K562 (cell line): ENCODE results near the gene TAS1R3. TPM values are rescaled to one million over a fixed set of nuclear protein-coding genes. Genes with fewer than 3 reads are reported as not detected.

ENCODE experiments used
- CBX5 ChIP-seq: IDR thresholded peaks from 2 replicates; pipeline ENCODE4 v1.6.1; 2014; ENCODE audit warnings: low read depth, borderline replicate concordance
- COPS2 ChIP-seq: fragments of 450-650 bp; conservative IDR thresholded peaks from 2 replicates; pipeline ENCODE4 v1.6.1; 2016; ENCODE audit warnings: mild to moderate bottlenecking, moderate library complexity
- ESRRA ChIP-seq: fragments of 450-650 bp; IDR thresholded peaks from 2 replicates; pipeline ENCODE4 v1.6.1; 2014; ENCODE audit warnings: low read depth, mild to moderate bottlenecking, moderate library complexity, borderline replicate concordance
- FOXP1 ChIP-seq: sonication (generic); formaldehyde crosslinking; IDR thresholded peaks from 2 replicates; pipeline ENCODE4 v1.8.0; 2022; ENCODE audit warnings: mild to moderate bottlenecking, missing genetic modification reagents
- HDAC3 ChIP-seq: fragments of 450-650 bp; IDR thresholded peaks from 2 replicates; pipeline ENCODE4 v1.6.1; 2018; ENCODE audit warnings: borderline replicate concordance, mild to moderate bottlenecking, moderate library complexity; ENCODE audit not compliant: partially characterized antibody
- HMGN3 ChIP-seq: IDR thresholded peaks from 2 replicates; pipeline ENCODE4 v1.6.1; 2011; ENCODE audit warnings: borderline replicate concordance, low read depth, mild to moderate bottlenecking, mixed read lengths, low read length; ENCODE audit not compliant: insufficient read length; ENCODE audit errors: extremely low read depth
- IRF9 ChIP-seq: fragments of 450-650 bp; IDR thresholded peaks from 2 replicates; pipeline ENCODE4 v1.6.1; 2016; ENCODE audit warnings: missing biosample characterization, missing genetic modification characterization
- NR1H2 ChIP-seq: sonication (generic); formaldehyde crosslinking; IDR thresholded peaks from 2 replicates; pipeline ENCODE4 v1.4.0; 2020; ENCODE audit warnings: mild to moderate bottlenecking, missing genetic modification reagents
- PRPF4 ChIP-seq: fragments of 200-400 bp; formaldehyde crosslinking; IDR thresholded peaks from one replicate; pipeline ENCODE4 v1.6.1; 2017; ENCODE audit warnings: low read length, low read depth, mild to moderate bottlenecking; ENCODE audit not compliant: insufficient read depth, poor library complexity, severe bottlenecking
- RAD51 ChIP-seq: fragments of 450-650 bp; IDR thresholded peaks from 2 replicates; pipeline ENCODE4 v1.7.1; 2016; ENCODE audit warnings: low read depth, mild to moderate bottlenecking, borderline replicate concordance
- RBM25 ChIP-seq: fragments of 200-400 bp; formaldehyde crosslinking; IDR thresholded peaks from 2 replicates; pipeline ENCODE4 v1.6.1; 2018; ENCODE audit warnings: low read length, low read depth, moderate library complexity; ENCODE audit not compliant: severe bottlenecking
- SFPQ ChIP-seq: fragments of 200-400 bp; formaldehyde crosslinking; IDR thresholded peaks from 2 replicates; pipeline ENCODE4 v1.6.1; 2017; ENCODE audit warnings: mild to moderate bottlenecking, low read depth, low read length, moderate library complexity
- SP1 ChIP-seq: sonication (generic); formaldehyde crosslinking; IDR thresholded peaks from 2 replicates; pipeline ENCODE4 v1.8.1; 2022; ENCODE audit warnings: mild to moderate bottlenecking, missing genetic modification reagents
- SRF ChIP-seq, 2 experiments: fragments of 250-450, 450-650 bp in 1 of 2; sonication (Bioruptor Pico) in 1 of 2; sonication (generic) in 1 of 2; formaldehyde crosslinking; IDR thresholded peaks; 2 replicates each; pipeline versions ENCODE4 v1.5.0 to v1.5.1; 2020 to 2022; ENCODE audit warnings: mild to moderate bottlenecking in 1 of 2, missing genetic modification reagents in 1 of 2
- SRSF9 ChIP-seq: fragments of 200-400 bp; formaldehyde crosslinking; IDR thresholded peaks from 2 replicates; pipeline ENCODE4 v1.6.1; 2017; ENCODE audit warnings: low read depth, low read length, borderline replicate concordance
- TAF1 ChIP-seq: IDR thresholded peaks from 2 replicates; pipeline ENCODE4 v1.6.1; 2011; ENCODE audit warnings: mild to moderate bottlenecking, low read length, moderate library complexity; ENCODE audit not compliant: insufficient read depth, control insufficient read depth, severe bottlenecking; ENCODE audit errors: extremely low read depth
- TCF15 ChIP-seq: fragments of 250-450 bp; sonication (Bioruptor Pico); IDR thresholded peaks from 2 replicates; pipeline ENCODE4 v1.8.0; 2022; ENCODE audit warnings: moderate library complexity, mild to moderate bottlenecking, inconsistent platforms
- TCFL5 ChIP-seq: fragments of 250-450 bp; sonication (Bioruptor Pico); conservative IDR thresholded peaks from 2 replicates; pipeline ENCODE4 v1.6.1; 2021; ENCODE audit warnings: mild to moderate bottlenecking, moderate library complexity, matching md5 sums
- ZFX ChIP-seq: sonication (generic); formaldehyde crosslinking; IDR thresholded peaks from 2 replicates; pipeline ENCODE4 v1.8.0; 2022; ENCODE audit warnings: mild to moderate bottlenecking, missing genetic modification reagents, moderate library complexity
- ZNF551 ChIP-seq: fragments of 250-450 bp; sonication (Bioruptor Pico); IDR thresholded peaks from 2 replicates; pipeline ENCODE4 v1.5.0; 2021; ENCODE audit warnings: mild to moderate bottlenecking, moderate library complexity
- polyA plus RNA-seq, 8 experiments: library from polyadenylated mRNA; depleted of rRNA in 4 of 8; stranded (reverse) in 5 of 8; unstranded in 3 of 8; fragments of >200 nt; fragmentation: Nextera tagmentation in 2 of 8; fragmentation: Illumina TruSeq in 1 of 8; extraction: Ambion mirVana in 2 of 8; extraction: Trizol in 1 of 8; gene quantifications; 2 replicates each; pipeline versions ENCODE4 v1.2.1 to v1.2.3, GENCODE V29; 2011 to 2014; ENCODE audit warnings: inconsistent platforms in 1 of 8, missing spikeins in 1 of 8
- total RNA-seq, 7 experiments: library from RNA; depleted of rRNA in 6 of 7; stranded (reverse); fragments of >200 nt in 6 of 7; fragmentation: Illumina TruSeq in 2 of 7; extraction: Trizol in 2 of 7; gene quantifications; 2 replicates each; pipeline versions ENCODE4 v1.2.1 to v1.2.3, GENCODE V29; 2011 to 2021; ENCODE audit warnings: low replicate concordance in 1 of 7
- TF ChIP-seq, protein P1 (sequence below), 2 experiments: fragments of 450-650 bp in 1 of 2; sonication (generic) in 1 of 2; formaldehyde crosslinking in 1 of 2; IDR thresholded peaks in 1 of 2; conservative IDR thresholded peaks in 1 of 2; 2 replicates each; pipeline versions ENCODE4 v1.6.1 to v1.8.1; 2016 to 2023; ENCODE audit warnings: mild to moderate bottlenecking in 2 of 2, moderate library complexity in 2 of 2, inconsistent platforms in 1 of 2, missing genetic modification reagents in 1 of 2
- TF ChIP-seq, protein P2 (sequence below), 2 experiments: fragments of 450-650 bp; IDR thresholded peaks; 2 replicates each; pipeline ENCODE4 v1.6.1; 2016

TAS1R3 gene
- total and polyA plus RNA-seq, 9 of the 15 experiments (the other 6 are each of a cell fraction or from before 2014, with no cell fraction given): 0.07 to 0.13 TPM; not detected in 7

- TF ChIP-seq COPS2: no peak
- TF ChIP-seq FOXP1 (CRISPR knock-in tag): no peak
- TF ChIP-seq RBM25: no peak
- peak; percentile 5; the same call in 1 of the 2 replicates for TF ChIP-seq ZFX (CRISPR knock-in tag)
- no peak for TF ChIP-seq HMGN3
- no peak for TF ChIP-seq PRPF4
- no peak for TF ChIP-seq HDAC3
- TF ChIP-seq TAF1: no peak
- TF ChIP-seq SP1 (CRISPR knock-in tag): 0 out of 2 replicates have a peak, but pooled peaks have one; percentile 22
- TF ChIP-seq SRSF9: no peak
- no peak for TF ChIP-seq CBX5
- no peak for TF ChIP-seq IRF9
- no peak for TF ChIP-seq TCF15 (CRISPR knock-in tag)
- TF ChIP-seq, protein P1, sequence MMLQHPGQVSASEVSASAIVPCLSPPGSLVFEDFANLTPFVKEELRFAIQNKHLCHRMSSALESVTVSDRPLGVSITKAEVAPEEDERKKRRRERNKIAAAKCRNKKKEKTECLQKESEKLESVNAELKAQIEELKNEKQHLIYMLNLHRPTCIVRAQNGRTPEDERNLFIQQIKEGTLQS (IDR thresholded peaks at IDR 0.05): peak; percentile 94
- TF ChIP-seq, protein P1 (CRISPR knock-in tag; conservative IDR thresholded peaks at IDR 0.05): no peak
- TF ChIP-seq SFPQ: no peak
- no peak for TF ChIP-seq RAD51
- TF ChIP-seq TCFL5 (CRISPR knock-in tag): no peak
- TF ChIP-seq, protein P2, sequence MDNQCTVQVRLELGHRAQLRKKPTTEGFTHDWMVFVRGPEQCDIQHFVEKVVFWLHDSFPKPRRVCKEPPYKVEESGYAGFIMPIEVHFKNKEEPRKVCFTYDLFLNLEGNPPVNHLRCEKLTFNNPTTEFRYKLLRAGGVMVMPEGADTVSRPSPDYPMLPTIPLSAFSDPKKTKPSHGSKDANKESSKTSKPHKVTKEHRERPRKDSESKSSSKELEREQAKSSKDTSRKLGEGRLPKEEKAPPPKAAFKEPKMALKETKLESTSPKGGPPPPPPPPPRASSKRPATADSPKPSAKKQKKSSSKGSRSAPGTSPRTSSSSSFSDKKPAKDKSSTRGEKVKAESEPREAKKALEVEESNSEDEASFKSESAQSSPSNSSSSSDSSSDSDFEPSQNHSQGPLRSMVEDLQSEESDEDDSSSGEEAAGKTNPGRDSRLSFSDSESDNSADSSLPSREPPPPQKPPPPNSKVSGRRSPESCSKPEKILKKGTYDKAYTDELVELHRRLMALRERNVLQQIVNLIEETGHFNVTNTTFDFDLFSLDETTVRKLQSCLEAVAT (IDR thresholded peaks at IDR 0.05): no peak
- TF ChIP-seq SRF (CRISPR knock-in tag; IDR thresholded peaks at IDR 0.05): no peak
- no peak for TF ChIP-seq ZNF551 (CRISPR knock-in tag)
- TF ChIP-seq ESRRA: no peak
- no peak for TF ChIP-seq NR1H2 (CRISPR knock-in tag)
These were observed 12.9 kb upstream of the TAS1R3 start (continued) for GRCh38 chr1:1318131-1318652.
